OCI-LY7 (cell line): Measurements from ENCODE around the gene HSDL2. TPM values are rescaled to one million over a fixed set of nuclear protein-coding genes. Genes with fewer than 3 reads are reported as not detected.

ENCODE experiments used
- BruUV-seq: library from RNA; stranded (reverse); fragments of 400-500 nt; replicated peaks from 2 replicates; lab custom pipeline; 2021; lab: Mats Ljungman, UMichigan
- CTCF ChIA-PET: fragments of 300-600 bp; sonication (Branson Sonifier 250); formaldehyde crosslinking; loops from one replicate; lab custom pipeline; 2022; ENCODE audit warnings: antibody characterized with exemption; ENCODE audit not compliant: unreplicated experiment; lab: Charles Lee
- POLR2A ChIA-PET: fragments of 300-600 bp; sonication (Branson Sonifier 250); formaldehyde crosslinking; loops from one replicate; lab custom pipeline; 2022; ENCODE audit warnings: antibody characterized with exemption; lab: Charles Lee
- DNase-seq: peaks from one replicate; pipeline ENCODE4 v3.0.0-alpha.2; 2015; ENCODE audit warnings: low spot score
- H2AFZ ChIP-seq: fragments of 200-600 bp; sonication (generic), shearing (Covaris generic); 2 replicates; pipeline ENCODE4 v1.6.1; 2014; ENCODE audit warnings: mild to moderate bottlenecking, antibody characterized with exemption, low read length, moderate library complexity
- H3K27ac ChIP-seq: fragments of 200-600 bp; sonication (generic); 2 replicates; pipeline ENCODE4 v1.5.1; 2014; ENCODE audit warnings: mixed run types, low read depth, mild to moderate bottlenecking, moderate library complexity, low read length, inconsistent platforms; ENCODE audit not compliant: poor library complexity, severe bottlenecking
- H3K36me3 ChIP-seq: fragments of 200-600 bp; sonication (generic); 2 replicates; pipeline ENCODE4 v1.6.1; 2014; ENCODE audit warnings: mild to moderate bottlenecking, antibody characterized with exemption, low read length, moderate library complexity, mixed read lengths; ENCODE audit not compliant: insufficient read depth
- H3K4me1 ChIP-seq: fragments of 200-600 bp; sonication (generic); 2 replicates; pipeline ENCODE4 v1.5.1; 2014; ENCODE audit warnings: mild to moderate bottlenecking, low read length; ENCODE audit not compliant: insufficient read depth, poor library complexity, severe bottlenecking
- H3K4me2 ChIP-seq: fragments of 200-600 bp; sonication (generic); 2 replicates; pipeline ENCODE4 v1.6.1; 2014; ENCODE audit warnings: mild to moderate bottlenecking, low read length
- H3K4me3 ChIP-seq: fragments of 200-600 bp; sonication (generic); 2 replicates; pipeline ENCODE4 v1.5.1; 2014; ENCODE audit warnings: mild to moderate bottlenecking, low read depth, low read length; ENCODE audit not compliant: poor library complexity, severe bottlenecking
- H3K79me2 ChIP-seq: fragments of 200-600 bp; sonication (generic); 2 replicates; pipeline ENCODE4 v1.6.1; 2016; ENCODE audit warnings: low read depth, mild to moderate bottlenecking, low read length, moderate library complexity, mixed read lengths; ENCODE audit not compliant: insufficient read depth
- H3K9me2 ChIP-seq: fragments of 200-600 bp; sonication (generic); 2 replicates; pipeline ENCODE4 v1.6.1; 2016; ENCODE audit warnings: mild to moderate bottlenecking, low read length, mixed read lengths; ENCODE audit not compliant: insufficient read depth
- H3K9me3 ChIP-seq: fragments of 200-600 bp; sonication (generic); 2 replicates; pipeline ENCODE4 v1.6.1; 2014; ENCODE audit warnings: mild to moderate bottlenecking, mixed run types, low read length, mixed read lengths
- H4K20me1 ChIP-seq: fragments of 200-600 bp; sonication (generic); 2 replicates; pipeline ENCODE4 v1.6.1; 2014; ENCODE audit warnings: mild to moderate bottlenecking, antibody characterized with exemption, low read length, moderate library complexity, mixed read lengths; ENCODE audit not compliant: insufficient read depth
- CTCF ChIP-seq: fragments of 200-600 bp; sonication (generic); conservative IDR thresholded peaks from 2 replicates; pipeline ENCODE4 v1.5.1; 2014; ENCODE audit warnings: mild to moderate bottlenecking, antibody characterized with exemption, low read length, moderate library complexity, mixed read lengths
- EZH2phosphoT487 ChIP-seq: fragments of 200-600 bp; sonication (generic); IDR thresholded peaks from 2 replicates; pipeline ENCODE4 v1.6.1; 2018; ENCODE audit warnings: low read depth, borderline replicate concordance, mild to moderate bottlenecking, mixed run types, antibody characterized with exemption, low read length, moderate library complexity, mixed read lengths
- intact Hi-C: fragments of 100-400 bp; cut with micrococcal nuclease; formaldehyde crosslinking; loops from one replicate; pipeline ENCODE4 v1.10.0; 2022; ENCODE audit not compliant: unreplicated experiment
- total RNA-seq, 2 experiments: library from RNA; depleted of rRNA in 1 of 2; stranded (reverse); fragments of >200 nt in 1 of 2; shearing (Covaris generic) in 1 of 2; gene quantifications; 2 replicates each; pipeline ENCODE4 v1.2.3, GENCODE V29; 2014 to 2022

HSDL2 gene
- total RNA-seq, 2 experiments from 2014 or later = 12.7 to 16.6 TPM

- TF ChIP-seq CTCF (no peak), EZH2phosphoT487 (no peak)
- DNase-seq = no peak
- Histone ChIP-seq H3K4me3 (no peak overlapping the region), H3K9me2 (no peaks in the 10 kb centered on the region), H2AFZ (no peak overlapping the region), H3K4me2 (no peak overlapping the region), H3K4me1 (no peaks in the 10 kb centered on the region), H3K36me3 (peaks cover 39% of the 10 kb centered on the region), H3K9me3 (peaks cover 12% of the 10 kb centered on the region), H4K20me1 (peaks cover 4% of the 10 kb centered on the region; the same call in 1 of the 2 replicates), H3K79me2 (peaks cover 63% of the 10 kb centered on the region), H3K27ac (no peak overlapping the region)
- intact Hi-C loops = no loop called here
- BruUV-seq = no TSS peak
- ChIA-PET POLR2A (interaction anchor here (0.7 to 1.0 kb wide), 2 partner anchors 19 to 234 kb away, joined by 3 read pairs; no protein-coding TSS in a partner anchor), CTCF (no interaction called here)
Observed at GRCh38 chr9:112495614-112496013, 115.7 kb downstream of the HSDL2 start.

GRCh38 chr9:112496074-112496722 lies 116.3 kb downstream of the HSDL2 start:
- ChIA-PET CTCF (no interaction called here), POLR2A (interaction anchor here (0.6 to 1.0 kb wide), 4 partner anchors 20 to 327 kb away, joined by 3 to 4 read pairs (median 3); no protein-coding TSS in a partner anchor)
- H3K4me3 ChIP-seq = no peak overlapping the region
- no peaks in the 10 kb centered on the region for H3K4me1 ChIP-seq
- H2AFZ ChIP-seq = no peak overlapping the region
- peaks cover 4% of the 10 kb centered on the region; the same call in 1 of the 2 replicates for H4K20me1 ChIP-seq
- no peak overlapping the region for H3K27ac ChIP-seq
- no peak for TF ChIP-seq CTCF
- TF ChIP-seq EZH2phosphoT487 = no peak
- BruUV-seq = no TSS peak
- H3K79me2 ChIP-seq = peaks cover 58% of the 10 kb centered on the region
- H3K4me2 ChIP-seq = no peak overlapping the region
- no peaks in the 10 kb centered on the region for H3K9me2 ChIP-seq
- H3K9me3 ChIP-seq = peaks cover 12% of the 10 kb centered on the region
- H3K36me3 ChIP-seq = peaks cover 39% of the 10 kb centered on the region
- intact Hi-C loops = no loop called here
- no peak for DNase-seq

GRCh38 chr9:112500842-112501241 lies 120.9 kb downstream of the HSDL2 start:
- intact Hi-C loops = no loop called here
- peaks cover 4% of the 10 kb centered on the region; the same call in 1 of the 2 replicates for H4K20me1 ChIP-seq
- no peak for DNase-seq
- POLR2A ChIA-PET = interaction anchor here (0.7 to 1.0 kb wide), 2 partner anchors 11 to 63 kb away, joined by 3 to 4 read pairs; no protein-coding TSS in a partner anchor
- H3K79me2 ChIP-seq = peaks cover 28% of the 10 kb centered on the region
- no peaks in the 10 kb centered on the region for H3K9me2 ChIP-seq
- no peak overlapping the region for H3K4me3 ChIP-seq
- no peak for TF ChIP-seq CTCF
- no peak for TF ChIP-seq EZH2phosphoT487
- no peaks in the 10 kb centered on the region for H3K9me3 ChIP-seq
- H3K27ac ChIP-seq = no peak overlapping the region
- no peak overlapping the region for H2AFZ ChIP-seq
- H3K4me2 ChIP-seq = no peak overlapping the region
- peaks cover under 1% of the 10 kb centered on the region; the same call in 1 of the 2 replicates for H3K36me3 ChIP-seq
- CTCF ChIA-PET = no interaction called here
- no TSS peak for BruUV-seq
- H3K4me1 ChIP-seq = no peaks in the 10 kb centered on the region
